ENCODE data around the gene MTOR. TPM values are rescaled to one million over a fixed set of nuclear protein-coding genes. Genes with fewer than 3 reads are reported as not detected.
"Not testable (repeated sequence)": the region's sequence is repeated elsewhere in the genome, so short reads cannot be mapped to it uniquely, and the experiment has no call there.

The MTOR gene
- total RNA-seq, 1 donor from 2014 or later: 44.5 TPM

DNA sequence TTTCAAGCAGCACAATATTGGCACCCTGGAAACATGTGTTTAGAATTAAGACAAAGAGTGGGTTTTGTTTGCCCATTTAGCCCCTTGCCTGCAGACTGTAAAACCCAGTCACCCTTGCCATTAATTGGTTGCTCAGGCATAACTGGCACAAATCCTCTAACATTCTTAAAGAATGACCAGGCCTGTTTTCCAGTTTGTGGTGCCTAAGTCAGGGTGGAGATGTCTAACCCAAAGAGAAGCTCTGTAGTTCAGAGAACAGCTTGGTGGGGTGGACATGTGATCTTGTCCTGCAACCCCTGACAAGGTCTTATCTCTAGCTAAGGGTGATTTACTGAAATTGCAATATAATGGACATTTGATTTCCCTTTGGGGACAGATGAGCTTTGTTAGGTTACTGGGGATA lies 82.0 kb downstream of the MTOR start:
- no peak for DNase-seq

DNA sequence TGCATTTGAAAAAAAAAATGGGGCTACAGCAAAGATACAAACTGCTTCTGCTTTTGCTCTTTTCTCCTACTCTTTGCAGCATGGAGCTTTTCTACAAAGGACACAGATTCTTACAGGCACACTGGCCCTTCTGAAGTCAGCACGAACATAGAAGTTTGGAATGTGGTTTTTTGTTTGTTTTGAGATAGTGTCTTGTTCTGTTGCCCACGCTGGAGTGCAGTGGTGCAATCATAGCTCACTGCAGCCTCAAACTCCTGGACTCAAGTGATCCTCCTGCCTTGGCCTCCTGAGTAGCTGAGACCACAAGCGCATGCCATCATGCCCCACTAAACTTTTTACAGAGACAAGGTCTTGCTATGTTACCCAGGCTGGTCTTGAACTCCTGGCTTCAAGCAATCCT lies 82.6 kb downstream of the MTOR start:
- DNase-seq: not testable (repeated sequence)

DNA sequence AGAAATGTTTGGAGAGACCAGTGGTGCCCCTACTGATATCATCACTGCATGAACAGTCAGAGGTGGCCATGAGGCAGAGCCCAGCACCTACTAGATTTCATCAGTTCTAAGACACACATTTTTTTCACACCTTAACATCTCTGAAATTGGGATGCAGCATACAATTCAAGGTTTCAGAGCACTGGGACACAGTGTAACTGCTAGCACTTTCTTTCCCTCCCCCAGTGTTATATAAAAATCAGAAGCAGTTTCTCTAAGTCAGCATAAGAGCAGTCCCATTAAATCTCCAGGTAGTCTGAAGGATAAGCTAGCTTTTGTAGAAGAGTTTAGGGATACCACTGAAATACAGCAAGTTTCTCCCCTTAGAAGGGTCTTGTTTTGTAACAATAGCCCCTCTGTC lies 83.2 kb downstream of the MTOR start:
- DNase-seq: no peak

DNA sequence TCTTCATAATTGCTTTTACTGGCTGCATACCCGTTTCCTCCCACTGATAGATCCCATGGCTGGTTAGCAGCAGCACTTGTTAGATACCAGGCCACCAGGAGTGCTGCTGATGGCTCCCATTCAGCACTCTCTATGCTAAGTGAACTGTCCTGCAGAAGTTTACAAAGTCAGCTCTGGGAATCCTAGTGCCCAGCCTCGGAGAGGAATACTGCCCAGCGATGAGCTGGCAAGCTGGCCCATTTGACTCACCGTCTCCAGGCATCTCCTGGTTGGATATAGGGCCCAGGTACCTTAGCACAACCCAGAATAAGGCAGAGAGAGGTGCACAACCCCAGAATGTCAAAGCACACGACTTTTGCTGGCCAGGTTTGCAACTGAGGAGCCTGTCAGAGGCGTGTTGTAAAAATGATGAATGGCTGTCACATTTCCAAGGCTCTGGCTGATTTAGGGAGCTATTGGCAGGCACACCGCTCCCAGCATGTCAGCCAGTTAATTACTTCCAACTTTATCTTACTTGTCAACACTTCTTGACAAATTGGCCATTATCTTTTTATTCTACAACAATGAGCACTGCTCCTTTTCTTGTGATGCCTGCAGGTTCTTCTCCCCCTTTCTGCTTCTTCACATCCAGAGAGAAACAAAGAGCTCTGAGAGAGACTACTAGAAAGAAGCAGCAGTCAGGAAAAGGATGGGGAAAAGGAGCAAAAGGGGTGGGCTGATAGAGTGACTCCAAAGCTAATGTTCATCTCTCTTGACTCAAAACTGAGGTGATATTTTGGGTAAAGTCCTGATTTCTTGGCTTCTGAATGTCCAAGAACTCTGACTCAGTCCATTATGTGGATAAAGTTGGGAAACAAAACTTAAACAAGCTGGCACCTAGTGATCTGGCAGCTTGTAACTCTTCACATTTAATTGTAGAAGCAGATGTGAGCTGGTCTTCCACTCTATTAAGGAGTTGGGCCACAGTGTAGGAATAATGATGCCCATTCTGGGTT lies 84.0 kb downstream of the MTOR start:
- DNase-seq: no peak

DNA sequence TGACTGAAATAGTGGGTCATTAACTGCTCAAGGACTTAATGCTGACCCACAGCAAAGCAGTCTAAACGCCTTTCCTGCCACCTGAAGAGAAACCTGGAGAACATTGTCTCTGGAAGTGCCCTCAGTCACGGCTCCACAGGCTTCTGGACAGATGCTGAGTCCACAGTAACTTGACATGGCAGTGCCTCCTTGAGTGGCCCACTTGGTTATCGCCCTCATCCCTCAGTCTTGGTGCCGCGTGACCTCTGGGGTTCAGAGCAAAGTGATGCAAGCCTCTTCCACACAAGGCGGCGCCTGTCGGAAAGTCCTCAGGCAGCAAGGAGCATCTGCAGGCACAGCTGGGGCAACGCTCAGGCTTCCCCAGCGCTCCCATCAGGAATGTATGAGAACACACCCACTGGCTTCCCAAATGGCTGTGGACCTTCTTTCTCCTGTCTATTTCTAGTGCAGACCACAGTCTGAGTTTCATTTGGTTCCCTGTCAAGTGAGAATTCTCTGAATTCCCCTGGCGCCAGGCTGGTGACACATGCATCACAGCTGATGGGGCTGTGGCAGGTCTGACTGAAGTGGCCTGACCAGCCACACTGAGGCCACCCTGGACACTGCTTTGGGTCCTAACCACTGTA lies 86.2 kb downstream of the MTOR start:
- peak; percentile 71 for DNase-seq

DNA sequence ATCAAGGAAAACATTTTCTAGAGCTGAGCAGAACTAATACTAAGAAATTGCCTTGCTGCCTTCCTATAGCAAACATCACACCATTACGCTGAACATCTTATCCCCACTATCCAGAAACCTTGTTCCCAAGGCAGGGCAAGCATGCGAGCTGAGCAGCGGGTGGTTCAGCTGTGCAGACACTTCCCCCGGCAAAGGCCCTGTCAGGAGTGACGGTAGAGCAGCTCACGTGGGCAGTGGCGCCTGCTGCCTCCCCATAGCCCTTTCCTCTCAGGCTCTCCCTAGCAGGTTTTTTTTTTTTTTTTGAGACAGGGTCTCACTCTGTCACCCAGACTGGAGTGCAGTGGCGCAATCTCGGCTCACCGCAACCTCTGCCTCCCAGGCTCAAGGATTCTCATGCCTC lies 86.9 kb downstream of the MTOR start:
- peak; percentile 40 for DNase-seq

DNA sequence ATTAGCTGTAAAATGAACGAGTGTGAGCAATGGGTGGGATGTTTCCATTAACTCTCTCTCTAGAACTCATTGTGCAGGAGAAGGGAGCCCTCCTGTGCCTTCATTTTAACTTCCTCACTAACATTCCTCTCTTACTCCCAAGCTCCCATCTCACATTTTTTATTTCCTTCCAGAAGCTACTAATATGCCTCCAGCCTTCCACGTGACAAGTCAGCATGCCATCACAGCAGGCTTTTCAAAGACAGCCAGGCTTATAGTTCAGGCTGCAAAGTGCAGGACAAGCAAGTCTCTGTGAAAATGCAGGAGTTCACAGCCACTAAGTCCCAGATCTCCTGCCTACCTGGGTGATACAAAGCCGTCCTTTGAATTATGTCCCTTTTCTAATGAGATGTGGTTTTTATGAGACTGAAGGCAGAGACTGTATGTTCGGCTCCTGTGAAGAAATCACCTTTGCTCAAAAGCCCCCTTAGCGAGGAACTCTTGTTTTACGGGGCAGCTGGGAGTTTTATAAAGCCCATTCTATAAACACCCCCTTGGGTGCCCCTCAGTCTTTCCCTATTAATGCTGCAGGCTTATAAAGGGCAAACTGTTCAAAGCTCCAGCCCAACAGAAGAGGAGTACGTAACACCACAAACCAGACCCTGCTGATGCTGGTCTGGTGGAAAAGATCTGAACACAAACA lies 87.9 kb downstream of the MTOR start:
- DNase-seq: no peak

DNA sequence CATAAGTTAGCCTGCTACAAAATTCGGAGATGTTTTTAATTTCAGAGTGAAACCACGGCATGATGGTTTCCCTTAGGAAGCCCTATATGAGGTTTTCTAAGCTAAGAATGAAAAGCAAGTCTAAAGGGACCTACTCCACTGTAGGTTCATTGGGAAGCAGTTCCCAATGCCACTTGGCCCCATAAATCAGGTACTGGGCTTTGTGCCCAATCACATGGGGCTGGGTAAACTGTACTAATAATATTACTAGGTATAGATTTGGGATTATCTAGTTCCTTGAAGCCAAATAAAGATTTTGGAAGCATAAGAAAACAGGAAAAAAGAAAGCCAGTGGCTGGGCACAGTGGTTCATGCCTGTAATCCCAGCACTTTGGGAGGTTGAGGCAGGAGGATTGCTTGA lies 92.2 kb downstream of the MTOR start:
- DNase-seq: no peak

DNA sequence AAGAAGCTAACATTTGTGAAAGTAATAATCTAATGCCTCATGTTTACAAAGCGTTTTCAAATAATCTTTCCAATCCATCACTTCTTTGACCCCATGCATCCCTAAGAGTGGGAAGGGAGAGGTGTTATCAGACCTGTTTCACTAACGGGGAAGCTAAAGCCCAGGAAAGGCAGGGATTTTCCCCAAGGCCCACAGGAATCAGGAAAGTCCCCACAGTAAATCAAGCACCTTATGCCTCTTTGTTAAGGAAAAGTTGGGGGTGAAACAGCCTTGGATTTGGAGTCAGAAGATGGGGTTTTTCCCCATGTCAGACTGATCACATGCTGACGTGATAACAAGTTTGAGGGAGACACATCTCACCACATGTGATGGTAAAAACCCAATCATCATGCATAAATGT lies 93.1 kb downstream of the MTOR start:
- no peak for DNase-seq

DNA sequence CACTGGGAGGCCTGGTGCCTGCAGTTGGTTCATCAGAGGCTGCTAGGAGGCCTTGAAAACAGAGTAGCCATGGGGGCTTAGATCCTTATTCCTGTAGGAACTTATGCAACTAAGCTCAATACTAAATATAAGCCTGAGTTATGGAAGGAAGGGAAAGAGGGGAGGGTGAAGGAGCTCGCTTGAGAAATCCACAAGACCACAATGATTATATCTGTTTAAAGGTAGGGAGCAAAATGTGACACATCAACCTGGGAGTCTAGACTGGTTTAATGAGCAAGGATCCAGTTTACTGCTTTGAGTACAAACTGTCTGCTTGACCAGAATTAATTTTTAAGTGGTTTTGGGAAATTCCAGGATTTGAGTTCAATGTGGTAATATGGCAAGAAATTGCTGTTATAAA lies 93.6 kb downstream of the MTOR start:
- DNase-seq: no peak

DNA sequence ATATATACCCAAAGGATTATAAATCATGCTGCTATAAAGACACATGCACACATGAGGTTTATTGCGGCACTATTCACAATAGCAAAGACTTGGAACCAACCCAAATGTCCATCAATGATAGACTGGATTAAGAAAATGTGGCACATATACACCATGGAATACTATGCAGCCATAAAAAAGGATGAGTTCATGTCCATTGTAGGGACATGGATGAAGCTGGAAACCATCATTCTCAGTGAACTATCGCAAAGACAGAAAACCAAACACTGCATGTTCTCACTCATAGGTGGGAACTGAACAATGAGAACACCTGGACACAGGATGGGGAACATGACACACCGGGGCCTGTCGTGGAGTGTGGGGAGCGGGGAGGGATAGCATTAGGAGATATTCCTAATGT lies 95.6 kb downstream of the MTOR start:
- DNase-seq: not testable (repeated sequence)

DNA sequence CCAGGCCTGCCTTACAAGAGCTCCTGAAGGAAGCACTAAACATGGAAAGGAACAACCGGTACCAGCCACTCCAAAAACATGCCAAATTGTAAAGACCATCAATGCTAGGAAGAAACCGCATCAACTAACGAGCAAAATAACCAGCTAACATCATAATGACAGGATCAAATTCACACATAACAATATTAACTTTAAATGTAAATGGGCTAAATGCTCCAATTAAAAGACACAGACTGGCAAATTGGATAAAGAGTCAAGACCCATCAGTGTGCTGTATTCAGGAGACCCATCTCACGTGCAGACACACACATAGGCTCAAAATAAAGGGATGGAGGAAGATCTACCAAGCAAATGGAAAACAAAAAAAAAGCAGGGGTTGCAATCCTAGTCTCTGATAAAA lies 99.6 kb downstream of the MTOR start:
- not testable (repeated sequence) for DNase-seq

DNA sequence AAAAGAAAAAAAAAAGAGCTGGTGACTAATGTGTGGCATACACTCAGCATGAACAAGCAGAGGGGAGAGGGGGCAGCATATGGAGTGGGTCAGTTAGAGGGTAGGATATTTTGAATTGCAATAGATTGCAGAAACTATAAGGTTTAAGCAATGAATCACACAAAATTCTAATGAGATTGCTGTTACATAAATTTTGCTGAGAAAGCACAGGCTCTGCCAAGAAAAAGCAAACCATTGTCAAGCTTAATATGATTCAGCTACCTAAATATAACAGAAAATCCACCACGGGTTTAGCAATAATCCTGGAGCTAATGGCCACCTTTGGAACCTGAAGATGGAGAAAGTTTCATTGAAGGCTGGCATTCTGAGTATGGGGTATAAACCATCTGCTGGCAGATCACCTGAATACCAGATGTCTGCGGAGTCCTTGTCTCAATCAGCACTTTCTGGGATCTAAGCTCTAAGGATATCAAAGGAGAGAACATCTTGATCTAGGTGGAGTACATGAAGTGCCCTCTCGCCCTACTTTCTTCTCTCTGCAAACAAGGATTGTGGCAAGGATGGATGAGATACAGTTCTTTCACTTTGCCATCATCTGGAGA lies 103.5 kb downstream of the MTOR start:
- DNase-seq: no peak

DNA sequence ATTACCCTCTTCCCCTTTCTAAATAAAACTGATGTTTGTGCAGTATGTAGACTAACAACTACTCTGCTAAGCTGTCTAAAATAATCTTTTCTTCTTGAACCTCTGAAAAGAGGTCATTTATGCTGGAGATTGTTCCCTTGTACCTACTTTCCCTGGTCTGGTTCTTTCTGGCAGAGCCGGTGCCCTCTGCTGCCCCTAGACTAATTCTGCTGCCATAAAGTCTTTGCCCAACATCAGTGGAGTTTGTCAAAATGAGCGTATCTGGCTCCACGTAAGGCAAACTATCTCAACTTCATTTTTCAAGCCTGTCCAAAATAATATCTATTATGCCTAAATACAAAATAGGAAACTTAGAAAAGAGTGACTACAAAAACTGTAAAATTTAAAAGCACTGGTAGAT lies 104.1 kb downstream of the MTOR start:
- DNase-seq: no peak

DNA sequence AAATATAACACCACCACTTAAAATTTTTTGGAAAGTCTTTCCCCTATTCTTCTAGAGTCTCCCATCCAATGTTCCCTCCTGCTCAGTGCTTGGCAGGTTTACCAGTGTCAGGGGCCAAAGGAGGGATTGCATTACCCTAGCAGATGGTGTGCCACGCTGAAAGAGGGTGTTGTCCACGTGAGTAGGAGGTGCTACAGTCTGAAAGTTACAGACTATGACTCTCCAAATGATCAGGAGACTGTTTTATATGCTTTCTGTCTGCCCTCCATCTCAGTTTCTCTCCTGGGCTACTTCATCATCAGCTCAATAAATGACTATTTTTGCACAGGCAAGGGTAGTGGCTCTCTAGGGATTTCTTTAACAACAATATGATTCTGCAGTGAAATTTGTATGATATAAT lies 104.5 kb downstream of the MTOR start:
- peak; percentile 85 for DNase-seq

DNA sequence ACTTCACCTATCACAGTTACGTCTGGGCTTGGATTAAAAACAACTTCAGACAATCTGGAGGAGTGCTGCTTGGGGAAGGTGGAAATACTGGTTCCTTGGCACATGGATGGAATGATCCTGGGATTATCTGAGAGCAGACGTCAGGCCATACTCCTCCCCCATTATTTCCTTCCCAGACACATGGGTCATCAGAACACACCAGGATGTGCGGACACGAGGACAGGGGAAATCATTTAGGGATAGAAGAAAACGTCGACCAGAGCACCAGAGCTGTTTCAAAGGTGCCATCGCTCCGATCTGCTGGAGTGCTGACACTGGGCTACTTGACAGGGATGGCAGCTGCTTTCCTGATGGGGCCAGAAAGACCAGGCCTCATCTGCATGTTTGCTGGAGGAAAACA lies 105.0 kb downstream of the MTOR start:
- no peak for DNase-seq

DNA sequence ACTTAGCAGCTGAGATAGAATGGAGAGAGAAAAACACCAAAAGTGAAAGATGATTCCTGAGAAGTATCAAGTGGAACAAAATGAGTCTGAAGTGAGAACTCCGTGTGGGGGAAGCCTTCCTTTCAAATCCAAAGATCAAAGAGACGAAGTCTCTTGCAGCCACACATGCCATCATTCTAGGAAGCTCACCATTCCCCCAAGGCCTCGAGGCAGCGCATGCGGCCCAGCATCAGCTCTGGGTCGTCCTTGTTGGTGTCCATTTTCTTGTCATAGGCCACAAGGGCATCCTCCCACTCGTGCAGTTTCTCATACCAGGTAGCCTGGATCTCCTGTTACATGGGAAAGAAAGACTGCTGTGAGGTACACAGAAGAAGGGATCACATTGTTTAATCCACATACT lies 105.4 kb downstream of the MTOR start:
- no peak for DNase-seq

DNA sequence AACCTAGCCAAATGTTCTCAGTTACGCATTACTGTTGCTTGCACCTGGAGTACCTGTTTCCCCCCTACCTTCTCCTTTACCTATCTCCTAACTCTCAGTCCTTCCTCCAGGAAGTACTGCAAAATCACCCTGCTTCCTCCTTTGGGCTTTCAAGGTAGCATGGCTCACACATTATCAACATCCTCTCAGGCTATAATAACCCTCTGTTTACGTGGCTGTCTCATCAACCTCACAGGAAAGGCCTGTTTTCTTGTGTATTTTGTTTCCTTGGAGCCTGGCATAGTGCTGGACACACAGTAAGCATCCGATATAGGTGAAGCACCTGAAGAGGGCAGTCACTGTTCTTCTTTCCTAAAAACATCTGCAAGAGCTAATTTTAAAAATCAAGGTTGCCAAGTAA lies 105.9 kb downstream of the MTOR start:
- DNase-seq: no peak

DNA sequence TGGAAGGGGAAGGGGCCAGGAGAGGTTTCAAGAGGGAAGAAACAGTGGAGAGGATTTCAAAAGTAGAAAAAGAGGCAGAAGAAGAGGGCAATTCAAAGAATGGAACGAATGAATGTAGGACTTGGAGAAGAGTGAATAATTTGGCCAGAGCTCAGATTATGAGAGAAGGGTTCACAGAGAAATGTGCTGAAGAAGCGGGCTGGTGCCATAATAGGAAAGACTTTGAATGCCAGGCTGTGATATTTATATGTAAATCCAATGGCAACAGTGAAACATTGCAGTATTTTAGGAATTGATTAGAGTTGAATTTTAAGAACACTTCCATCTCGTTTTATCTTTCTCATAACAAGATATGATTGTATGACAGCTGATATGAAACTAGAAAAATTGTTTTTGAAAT lies 109.2 kb downstream of the MTOR start:
- no peak for DNase-seq

DNA sequence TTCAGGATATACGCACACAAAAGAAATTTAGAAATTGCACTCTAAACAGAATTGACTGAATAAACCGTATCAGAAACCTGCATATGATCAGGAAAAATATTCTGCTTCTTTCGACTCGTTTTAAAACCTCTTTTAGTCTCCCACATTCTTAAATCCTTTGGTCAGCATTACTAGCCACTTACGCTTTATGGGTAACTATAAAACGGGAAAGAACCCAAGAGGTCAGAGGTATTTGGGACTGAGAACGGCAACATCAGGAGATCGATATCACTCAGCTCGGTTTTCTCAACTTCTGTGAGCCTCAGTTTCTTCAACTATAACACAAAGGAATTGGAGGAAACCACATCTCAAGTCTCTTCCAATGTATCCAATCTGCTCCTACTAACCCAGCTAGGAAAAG lies 109.6 kb downstream of the MTOR start:
- DNase-seq: no peak

DNA sequence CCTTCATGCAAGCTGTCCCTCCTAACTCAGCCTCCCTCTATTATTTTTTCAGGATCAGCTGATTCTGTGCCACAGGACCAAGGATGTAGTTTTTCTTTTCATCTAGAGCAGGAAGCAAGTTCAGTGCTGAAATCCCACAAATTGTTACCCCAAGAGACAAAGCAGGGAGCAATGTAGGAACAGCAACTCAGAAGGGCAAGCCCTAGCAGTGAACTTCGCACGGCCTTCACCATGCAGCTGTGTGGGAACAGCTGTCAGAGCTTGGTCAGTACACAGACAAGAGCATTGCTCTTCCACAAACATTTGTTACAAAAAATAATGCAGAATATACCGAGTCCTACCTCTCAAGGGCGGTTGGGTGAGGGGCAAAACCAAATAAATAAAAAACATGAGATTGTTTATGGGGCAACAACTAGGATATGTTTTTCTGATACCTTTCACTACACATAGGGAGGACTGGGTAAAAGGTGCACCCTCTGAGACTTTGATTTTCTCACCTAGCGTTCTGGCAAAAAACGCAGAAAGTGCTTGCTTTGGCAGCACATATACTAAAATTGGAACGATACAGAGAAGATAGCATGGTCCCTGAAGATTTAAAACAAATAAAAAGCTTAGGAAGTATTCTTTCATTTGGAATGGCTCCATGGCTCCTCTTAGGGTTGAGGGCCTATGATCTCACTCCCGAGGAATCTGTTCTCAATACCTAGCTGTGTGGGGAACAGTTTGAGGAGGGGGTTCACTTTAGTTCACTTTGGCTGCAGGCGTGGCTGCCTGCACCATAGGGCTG lies 110.3 kb downstream of the MTOR start:
- peak; percentile 67 for DNase-seq

DNA sequence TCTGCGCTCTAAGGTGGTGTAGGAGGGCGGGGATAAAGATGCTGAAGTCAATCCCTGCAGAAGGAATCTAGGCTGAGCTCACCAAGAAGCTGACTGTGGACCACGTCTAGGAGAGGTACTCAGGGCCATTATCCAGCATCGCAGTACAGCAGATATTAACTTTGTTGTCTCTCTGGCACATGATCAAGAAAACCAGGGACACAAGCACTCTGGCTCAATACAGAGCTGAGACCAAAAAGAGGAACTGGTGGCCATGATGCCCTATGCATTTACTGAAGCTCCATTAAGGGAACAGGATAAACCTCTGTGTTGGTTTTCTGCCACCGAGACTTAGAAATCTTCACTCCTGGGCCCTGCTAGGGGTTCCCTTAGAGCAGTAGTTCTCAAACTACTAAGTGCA lies 111.2 kb downstream of the MTOR start:
- DNase-seq: no peak

Data from tongue (tissue), 2 donors.